Measurements from ENCODE around the gene SARDH.

The SARDH gene

GRCh38 chr9:133661846-133662540 is 76.2 kb downstream of the SARDH start:
- no peak for DNase-seq

- DNase-seq, result no peak
Observed at GRCh38 chr9:133659516-133659915, 78.6 kb downstream of the SARDH start.

- no peak for DNase-seq
Observed at GRCh38 chr9:133658442-133659431, 79.4 kb downstream of the SARDH start.

GRCh38 chr9:133657120-133657661 is 81.0 kb downstream of the SARDH start:
- no peak for DNase-seq

- no peak for DNase-seq
Observed at GRCh38 chr9:133656211-133657119, 81.7 kb downstream of the SARDH start.

GRCh38 chr9:133655701-133656100 is 82.5 kb downstream of the SARDH start:
- DNase-seq, result no peak

- DNase-seq, result no peak
Observed at GRCh38 chr9:133654736-133655657, 83.2 kb downstream of the SARDH start.

- no peak for DNase-seq
Observed at GRCh38 chr9:133653638-133654037, 84.5 kb downstream of the SARDH start.

GRCh38 chr9:133650026-133650425 is 88.1 kb downstream of the SARDH start:
- DNase-seq, result no peak

GRCh38 chr9:133649194-133649593 is 89.0 kb downstream of the SARDH start:
- DNase-seq, result no peak

GRCh38 chr9:133647765-133648469 is 90.2 kb downstream of the SARDH start:
- no peak for DNase-seq

GRCh38 chr9:133647148-133647547 is 91.0 kb downstream of the SARDH start:
- DNase-seq, result no peak

GRCh38 chr9:133645021-133645765 is 93.0 kb downstream of the SARDH start:
- no peak for DNase-seq

- DNase-seq, result no peak
Observed at GRCh38 chr9:133643978-133644760, 94.0 kb downstream of the SARDH start.

GRCh38 chr9:133643362-133643755 is 94.8 kb downstream of the SARDH start:
- no peak for DNase-seq

- DNase-seq, result no peak
Observed at GRCh38 chr9:133642708-133643361, 95.3 kb downstream of the SARDH start.

- DNase-seq, result no peak
Observed at GRCh38 chr9:133641861-133642595, 96.1 kb downstream of the SARDH start.

GRCh38 chr9:133641396-133641655 is 96.8 kb downstream of the SARDH start:
- no peak for DNase-seq
